ENCODE results near the gene ALDH7A1. TPM values are rescaled to one million over a fixed set of nuclear protein-coding genes. Genes with fewer than 3 reads are reported as not detected.

ALDH7A1 gene
- total RNA-seq, 1 donor from 2014 or later, result 29.7 TPM

DNA sequence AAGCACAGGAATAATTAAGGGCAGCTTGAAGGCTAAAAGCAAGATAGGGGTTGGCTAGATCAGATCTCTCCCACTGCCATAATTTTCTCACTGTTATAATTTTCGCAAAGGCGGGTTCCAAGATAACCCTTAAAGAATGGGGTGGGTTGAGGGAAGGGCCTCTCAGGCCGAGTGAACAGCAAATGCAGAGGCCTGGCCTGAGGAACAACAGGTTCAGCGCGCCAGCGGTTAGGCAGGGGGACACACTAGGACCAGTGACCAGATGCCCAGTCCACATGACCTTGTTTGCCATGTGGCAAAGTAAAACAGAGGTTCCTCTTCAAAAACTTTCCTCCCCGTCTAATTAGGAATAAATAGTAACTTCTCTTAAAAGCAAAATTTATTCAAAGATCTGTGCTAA is 4.5 kb upstream of the ALDH7A1 start:
- H3K4me1 ChIP-seq (ENCODE audit: control insufficient read depth in 3 of 3, insufficient read depth in 3 of 3, low read length in 3 of 3), result peaks cover 17 to 18% (median 18%) of the 10 kb centered on the region in 3 donors
- no peak overlapping the region for H3K9ac ChIP-seq (ENCODE audit: low read depth in 1 of 3, low read length in 3 of 3)
- H3K9me3 ChIP-seq (ENCODE audit: control insufficient read depth in 3 of 3, low read length in 3 of 3), result no peaks in the 10 kb centered on the region
- peaks cover 8 to 10% (median 9%) of the 10 kb centered on the region in 3 donors for H3K36me3 ChIP-seq (ENCODE audit: control insufficient read depth in 3 of 3, insufficient read depth in 3 of 3, low read length in 3 of 3)
- peak overlapping the region; percentile 12 for H3K27ac ChIP-seq (ENCODE audit: low read depth, low read length)
- H3K27me3 ChIP-seq (ENCODE audit: control insufficient read depth in 3 of 3, insufficient read depth in 3 of 3, low read length in 3 of 3), result no peaks in the 10 kb centered on the region
- no peak overlapping the region for H3K4me3 ChIP-seq (ENCODE audit: low read length in 3 of 3)

DNA sequence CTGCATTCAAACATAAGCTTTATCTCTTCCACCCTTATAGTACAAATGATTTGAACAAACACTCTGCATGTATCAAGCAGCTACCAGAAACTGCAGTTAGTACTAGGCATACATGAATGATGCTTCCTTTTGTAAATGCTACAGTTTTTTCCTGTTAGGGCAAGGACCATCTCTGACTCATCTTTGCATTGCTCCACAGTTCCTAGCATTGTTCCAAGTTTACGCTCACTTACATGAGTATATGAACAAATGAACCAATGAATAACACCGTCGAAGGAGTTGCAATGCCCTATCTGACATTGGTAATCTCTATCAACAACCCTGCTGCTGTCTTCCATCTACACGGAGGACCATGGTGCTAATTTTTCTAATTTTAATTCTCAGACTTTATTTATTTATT is 2.1 kb upstream of the ALDH7A1 start:
- no peaks in the 10 kb centered on the region for H3K27me3 ChIP-seq (ENCODE audit: control insufficient read depth in 3 of 3, insufficient read depth in 3 of 3, low read length in 3 of 3)
- no peak overlapping the region for H3K4me3 ChIP-seq (ENCODE audit: low read length in 3 of 3)
- no peaks in the 10 kb centered on the region for H3K9me3 ChIP-seq (ENCODE audit: control insufficient read depth in 3 of 3, low read length in 3 of 3)
- H3K9ac ChIP-seq (ENCODE audit: low read depth in 1 of 3, low read length in 3 of 3), result no peak overlapping the region
- H3K4me1 ChIP-seq (ENCODE audit: control insufficient read depth in 3 of 3, insufficient read depth in 3 of 3, low read length in 3 of 3), result peaks cover 16 to 22% (median 20%) of the 10 kb centered on the region in 3 donors
- no peaks in the 10 kb centered on the region for H3K36me3 ChIP-seq (ENCODE audit: control insufficient read depth in 3 of 3, insufficient read depth in 3 of 3, low read length in 3 of 3)
- H3K27ac ChIP-seq (ENCODE audit: low read depth, low read length), result no peak overlapping the region

DNA sequence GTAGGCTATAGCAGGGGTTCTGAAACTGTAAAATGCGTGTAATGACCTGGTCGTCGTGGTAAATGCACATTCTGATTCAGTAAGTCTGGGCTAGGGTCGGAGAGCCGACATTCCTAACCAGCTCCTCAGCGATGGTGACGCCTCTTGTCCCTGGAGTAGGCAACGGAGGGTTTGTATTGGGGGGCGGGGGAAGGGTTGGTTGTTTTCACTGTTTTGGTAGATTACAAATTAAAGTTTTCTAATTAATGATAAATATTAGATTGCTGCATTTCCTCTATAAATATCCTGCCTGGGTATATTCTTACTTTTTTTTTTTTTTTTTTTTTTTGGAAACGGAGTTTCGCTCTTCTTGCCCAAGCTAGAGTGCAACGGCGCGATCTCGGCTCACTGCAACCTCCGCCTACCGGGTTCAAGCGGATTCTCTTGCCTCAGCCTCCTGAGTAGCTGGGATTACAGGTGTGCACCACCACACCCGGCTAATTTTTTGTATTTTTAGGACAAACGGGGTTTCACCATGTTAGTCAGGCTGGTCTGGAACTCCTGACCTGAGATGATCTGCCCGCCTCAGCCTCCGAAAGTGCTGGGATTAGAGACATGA is 566 bp upstream of the ALDH7A1 start:
- H3K36me3 ChIP-seq (ENCODE audit: control insufficient read depth in 3 of 3, insufficient read depth in 3 of 3, low read length in 3 of 3), result peaks cover 0 to 9% (median 2%) of the 10 kb centered on the region in 3 donors
- H3K9ac ChIP-seq (ENCODE audit: low read depth in 1 of 3, low read length in 3 of 3), result peak overlapping the region in 2 of 3 donors; percentile 51 to 83

DNA sequence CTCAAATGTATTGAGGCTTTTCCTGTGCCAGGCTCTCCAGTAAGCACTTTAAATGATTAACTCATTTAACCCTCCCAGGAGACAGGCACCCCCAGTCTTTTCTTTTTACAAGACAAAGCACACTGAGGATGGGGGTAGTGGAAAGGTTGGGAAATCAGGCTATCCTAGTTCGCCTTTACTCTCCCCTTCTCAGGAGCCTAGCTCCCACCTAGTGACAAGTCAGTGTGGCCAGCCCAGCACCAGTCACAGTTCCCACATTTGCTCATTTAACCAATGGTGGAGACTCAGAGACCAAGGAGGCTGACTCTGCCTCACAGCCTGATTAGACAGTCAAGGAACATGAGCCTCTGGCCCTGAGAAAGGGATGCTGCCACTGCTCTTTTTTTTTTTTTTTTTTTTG is 3.5 kb downstream of the ALDH7A1 start:
- H3K4me3 ChIP-seq (ENCODE audit: low read length in 3 of 3), result no peak overlapping the region
- peaks cover 0 to 9% (median 2%) of the 10 kb centered on the region in 3 donors for H3K36me3 ChIP-seq (ENCODE audit: control insufficient read depth in 3 of 3, insufficient read depth in 3 of 3, low read length in 3 of 3)

More for the DNA sequence above, 566 bp upstream of the ALDH7A1 start:
- Histone ChIP-seq H3K9me3 (ENCODE audit: control insufficient read depth in 3 of 3, low read length in 3 of 3) (no peaks in the 10 kb centered on the region), H3K27ac (ENCODE audit: low read depth, low read length) (no peak overlapping the region), H3K27me3 (ENCODE audit: control insufficient read depth in 3 of 3, insufficient read depth in 3 of 3, low read length in 3 of 3) (no peaks in the 10 kb centered on the region), H3K4me3 (ENCODE audit: low read length in 3 of 3) (peak overlapping the region; percentile 67 to 85 (median 83)), H3K4me1 (ENCODE audit: control insufficient read depth in 3 of 3, insufficient read depth in 3 of 3, low read length in 3 of 3) (peaks cover 6 to 13% (median 12%) of the 10 kb centered on the region in 3 donors)

DNA sequence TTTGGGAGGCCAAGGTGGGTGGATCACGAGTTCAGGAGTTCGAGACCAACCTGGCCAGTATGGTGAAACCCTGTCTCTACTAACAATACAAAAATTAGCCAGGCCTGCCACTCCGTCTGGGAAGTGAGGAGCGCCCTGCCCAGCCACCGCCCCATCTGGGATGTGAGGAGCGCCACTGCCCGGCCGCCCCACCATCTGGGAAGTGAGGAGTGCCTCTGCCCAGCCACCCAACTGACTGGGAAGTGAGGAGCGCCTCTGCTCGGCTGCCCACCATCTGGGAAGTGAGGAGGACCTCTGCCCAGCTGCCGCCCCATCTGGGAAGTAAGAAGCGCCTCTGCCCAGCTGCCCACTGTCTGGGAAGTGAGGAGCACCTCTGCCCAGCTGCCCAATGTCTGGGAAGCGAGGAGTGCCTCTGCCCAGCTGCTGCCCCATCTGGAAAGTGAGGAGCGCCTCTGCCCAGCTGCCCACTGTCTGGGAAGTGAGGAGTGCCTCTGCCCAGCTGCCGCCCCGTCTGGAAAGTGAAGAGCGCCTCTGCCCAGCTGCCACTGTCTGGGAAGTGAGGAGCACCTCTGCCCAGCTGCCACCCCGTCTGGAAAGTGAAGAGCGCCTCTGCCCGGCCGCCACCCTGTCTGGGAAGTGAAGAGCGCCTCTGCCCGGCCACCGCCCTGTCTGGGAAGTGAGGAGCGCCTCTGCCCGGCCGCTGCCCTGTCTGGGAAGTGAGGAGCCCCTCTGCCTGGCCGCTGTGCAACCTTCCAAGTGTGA is 5.3 kb downstream of the ALDH7A1 start:
- Histone ChIP-seq H3K27me3 (ENCODE audit: control insufficient read depth in 3 of 3, insufficient read depth in 3 of 3, low read length in 3 of 3) (no peaks in the 10 kb centered on the region), H3K4me1 (ENCODE audit: control insufficient read depth in 3 of 3, insufficient read depth in 3 of 3, low read length in 3 of 3) (peaks cover 0 to 7% (median 6%) of the 10 kb centered on the region in 3 donors), H3K27ac (ENCODE audit: low read depth, low read length) (no peak overlapping the region), H3K4me3 (ENCODE audit: low read length in 3 of 3) (no peak overlapping the region), H3K36me3 (ENCODE audit: control insufficient read depth in 3 of 3, insufficient read depth in 3 of 3, low read length in 3 of 3) (peaks cover 0 to 15% (median 4%) of the 10 kb centered on the region in 3 donors), H3K9me3 (ENCODE audit: control insufficient read depth in 3 of 3, low read length in 3 of 3) (no peaks in the 10 kb centered on the region), H3K9ac (ENCODE audit: low read depth in 1 of 3, low read length in 3 of 3) (no peak overlapping the region)

More for the DNA sequence above, 3.5 kb downstream of the ALDH7A1 start:
- Histone ChIP-seq H3K9ac (ENCODE audit: low read depth in 1 of 3, low read length in 3 of 3) (no peak overlapping the region), H3K27me3 (ENCODE audit: control insufficient read depth in 3 of 3, insufficient read depth in 3 of 3, low read length in 3 of 3) (no peaks in the 10 kb centered on the region), H3K27ac (ENCODE audit: low read depth, low read length) (no peak overlapping the region), H3K9me3 (ENCODE audit: control insufficient read depth in 3 of 3, low read length in 3 of 3) (no peaks in the 10 kb centered on the region), H3K4me1 (ENCODE audit: control insufficient read depth in 3 of 3, insufficient read depth in 3 of 3, low read length in 3 of 3) (peaks cover 3 to 8% (median 7%) of the 10 kb centered on the region in 3 donors)

DNA sequence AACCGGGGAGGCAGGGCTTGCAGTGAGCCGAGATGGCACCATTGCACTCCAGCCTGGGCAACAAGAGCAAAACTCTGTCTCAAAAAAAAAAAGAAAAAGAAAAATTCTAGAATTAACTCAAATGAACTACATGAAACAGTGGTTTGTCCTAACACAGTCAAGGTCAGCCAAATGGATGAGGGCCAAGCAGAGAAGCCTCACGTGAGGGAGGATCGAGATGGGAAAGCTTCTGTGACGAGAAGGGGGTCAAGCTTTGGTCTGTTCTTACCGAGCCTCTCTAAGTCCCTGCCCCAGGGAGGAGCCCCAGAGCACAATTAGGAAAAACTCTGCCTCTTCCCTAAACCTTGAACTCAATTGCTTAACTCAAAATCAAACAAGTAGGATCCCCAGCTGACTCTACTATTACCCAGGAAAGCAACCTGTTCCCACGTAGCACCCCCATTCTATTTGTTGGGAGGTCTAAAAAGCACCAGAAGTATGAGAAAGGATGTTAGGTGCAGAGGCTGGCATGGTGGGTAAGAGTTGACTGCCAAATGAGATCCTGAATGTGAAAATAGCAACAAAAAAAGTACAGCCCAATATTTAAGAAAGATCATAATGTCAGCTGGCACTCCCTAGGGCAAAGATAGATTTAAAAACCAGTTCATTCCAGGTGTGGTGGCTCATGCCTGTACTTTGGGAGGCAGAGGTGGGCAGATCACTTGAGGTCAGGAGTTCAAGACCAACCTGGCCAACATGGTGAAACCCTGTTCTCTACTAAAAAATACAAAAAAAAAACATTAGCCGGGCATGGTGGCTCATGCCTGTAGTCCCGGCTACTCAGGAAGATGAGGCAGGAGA is 7.2 kb downstream of the ALDH7A1 start:
- Histone ChIP-seq H3K36me3 (ENCODE audit: control insufficient read depth in 3 of 3, insufficient read depth in 3 of 3, low read length in 3 of 3) (peaks cover 0 to 15% (median 10%) of the 10 kb centered on the region in 3 donors), H3K27me3 (ENCODE audit: control insufficient read depth in 3 of 3, insufficient read depth in 3 of 3, low read length in 3 of 3) (no peaks in the 10 kb centered on the region), H3K9ac (ENCODE audit: low read depth in 1 of 3, low read length in 3 of 3) (no peak overlapping the region), H3K27ac (ENCODE audit: low read depth, low read length) (no peak overlapping the region), H3K9me3 (ENCODE audit: control insufficient read depth in 3 of 3, low read length in 3 of 3) (no peaks in the 10 kb centered on the region), H3K4me3 (ENCODE audit: low read length in 3 of 3) (no peak overlapping the region), H3K4me1 (ENCODE audit: control insufficient read depth in 3 of 3, insufficient read depth in 3 of 3, low read length in 3 of 3) (no peaks in the 10 kb centered on the region)

DNA sequence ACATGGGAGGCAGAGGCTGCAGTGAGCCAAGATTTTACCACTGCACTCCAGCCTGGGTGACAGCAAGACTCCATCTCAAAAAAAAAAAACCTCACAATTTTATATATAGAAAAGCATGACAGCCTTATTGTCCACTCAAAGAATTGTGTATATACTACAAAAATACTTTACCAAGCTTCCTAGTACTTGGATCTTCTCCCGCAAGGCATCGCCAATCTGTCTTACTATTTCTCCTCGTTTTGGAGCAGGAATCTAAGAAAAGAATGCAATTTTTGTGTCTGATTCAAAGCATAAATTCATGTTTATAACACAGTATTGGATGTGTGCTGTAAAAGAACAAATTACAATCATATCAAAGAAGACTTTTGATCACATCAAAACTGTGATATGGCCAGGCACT is 11.3 kb downstream of the ALDH7A1 start:
- H3K36me3 ChIP-seq (ENCODE audit: control insufficient read depth in 3 of 3, insufficient read depth in 3 of 3, low read length in 3 of 3), result peaks cover 0 to 20% (median 12%) of the 10 kb centered on the region in 3 donors
- no peak overlapping the region for H3K27ac ChIP-seq (ENCODE audit: low read depth, low read length)
- H3K4me1 ChIP-seq (ENCODE audit: control insufficient read depth in 3 of 3, insufficient read depth in 3 of 3, low read length in 3 of 3), result no peaks in the 10 kb centered on the region
- no peaks in the 10 kb centered on the region for H3K27me3 ChIP-seq (ENCODE audit: control insufficient read depth in 3 of 3, insufficient read depth in 3 of 3, low read length in 3 of 3)
- no peak overlapping the region for H3K9ac ChIP-seq (ENCODE audit: low read depth in 1 of 3, low read length in 3 of 3)
- H3K4me3 ChIP-seq (ENCODE audit: low read length in 3 of 3), result no peak overlapping the region
- no peaks in the 10 kb centered on the region for H3K9me3 ChIP-seq (ENCODE audit: control insufficient read depth in 3 of 3, low read length in 3 of 3)

DNA sequence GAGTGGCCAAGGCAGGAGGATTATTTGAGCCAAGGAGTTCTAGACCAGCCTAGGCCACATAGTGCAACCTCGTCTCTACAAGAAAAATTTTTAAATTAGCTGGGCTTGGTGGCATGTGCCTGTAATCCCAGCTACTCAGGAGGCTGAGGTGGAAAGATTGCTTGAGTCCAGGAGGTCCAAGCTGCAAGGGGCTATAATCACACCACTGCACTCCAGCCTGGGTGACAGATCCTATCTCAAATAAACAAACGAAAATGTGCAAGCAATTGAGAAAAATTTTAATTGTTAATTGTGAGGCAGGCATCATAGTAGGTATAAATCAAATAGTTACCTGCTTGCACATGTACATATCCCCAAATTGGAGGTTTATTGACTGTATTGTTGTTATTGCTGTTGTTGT is 15.3 kb downstream of the ALDH7A1 start:
- H3K9me3 ChIP-seq (ENCODE audit: control insufficient read depth in 3 of 3, low read length in 3 of 3), result no peaks in the 10 kb centered on the region
- H3K4me3 ChIP-seq (ENCODE audit: low read length in 3 of 3), result no peak overlapping the region
- no peak overlapping the region for H3K9ac ChIP-seq (ENCODE audit: low read depth in 1 of 3, low read length in 3 of 3)
- no peak overlapping the region for H3K27ac ChIP-seq (ENCODE audit: low read depth, low read length)
- no peaks in the 10 kb centered on the region for H3K27me3 ChIP-seq (ENCODE audit: control insufficient read depth in 3 of 3, insufficient read depth in 3 of 3, low read length in 3 of 3)
- H3K4me1 ChIP-seq (ENCODE audit: control insufficient read depth in 3 of 3, insufficient read depth in 3 of 3, low read length in 3 of 3), result no peaks in the 10 kb centered on the region
- H3K36me3 ChIP-seq (ENCODE audit: control insufficient read depth in 3 of 3, insufficient read depth in 3 of 3, low read length in 3 of 3), result peaks cover 7 to 29% (median 20%) of the 10 kb centered on the region in 3 donors

DNA sequence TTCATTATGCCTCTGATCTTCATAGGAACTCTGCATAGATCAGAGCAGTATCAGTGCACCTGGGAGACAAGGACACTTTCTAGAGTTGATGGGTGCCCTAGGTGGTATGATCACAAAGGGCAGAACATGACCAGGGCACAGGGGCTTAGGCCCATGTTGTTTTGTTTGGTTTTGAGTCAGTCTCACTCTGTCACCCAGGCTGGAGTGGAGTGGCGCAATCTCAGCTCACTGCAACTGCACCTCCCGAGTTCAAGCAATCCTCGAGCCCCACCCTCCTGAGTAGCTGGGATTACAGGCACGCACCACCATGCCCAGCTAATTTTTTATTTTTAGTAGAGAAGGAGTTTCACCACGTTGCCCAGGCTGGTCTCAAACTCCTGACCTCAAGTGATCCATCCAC is 17.6 kb downstream of the ALDH7A1 start:
- Histone ChIP-seq H3K36me3 (ENCODE audit: control insufficient read depth in 3 of 3, insufficient read depth in 3 of 3, low read length in 3 of 3) (peaks cover 7 to 29% (median 12%) of the 10 kb centered on the region in 3 donors), H3K4me3 (ENCODE audit: low read length in 3 of 3) (no peak overlapping the region), H3K4me1 (ENCODE audit: control insufficient read depth in 3 of 3, insufficient read depth in 3 of 3, low read length in 3 of 3) (no peaks in the 10 kb centered on the region), H3K27ac (ENCODE audit: low read depth, low read length) (no peak overlapping the region), H3K27me3 (ENCODE audit: control insufficient read depth in 3 of 3, insufficient read depth in 3 of 3, low read length in 3 of 3) (no peaks in the 10 kb centered on the region), H3K9ac (ENCODE audit: low read depth in 1 of 3, low read length in 3 of 3) (no peak overlapping the region), H3K9me3 (ENCODE audit: control insufficient read depth in 3 of 3, low read length in 3 of 3) (no peaks in the 10 kb centered on the region)
